Ectodermal cell (in vitro differentiated cells): ENCODE results near the gene GPT2.
"Not testable (repeated sequence)": the region's sequence is repeated elsewhere in the genome, so short reads cannot be mapped to it uniquely, and the experiment has no call there.

Experiments used
- H3K27ac ChIP-seq: 2 replicates; pipeline ENCODE4 v1.7.0; 2013; ENCODE audit warnings: mild to moderate bottlenecking, low read depth, low read length; ENCODE audit not compliant: insufficient read depth, poor library complexity, severe bottlenecking
- H3K27me3 ChIP-seq: 2 replicates; pipeline ENCODE4 v1.7.0; 2013; ENCODE audit warnings: mild to moderate bottlenecking, low read length; ENCODE audit not compliant: insufficient read depth, control insufficient read depth, poor library complexity, severe bottlenecking
- H3K36me3 ChIP-seq: one replicate; pipeline ENCODE4 v1.7.0; 2013; ENCODE audit warnings: low read length; ENCODE audit not compliant: control insufficient read depth, insufficient read depth
- H3K4me1 ChIP-seq: one replicate; pipeline ENCODE4 v1.7.0; 2013; ENCODE audit warnings: low read length; ENCODE audit not compliant: control insufficient read depth, insufficient read depth
- H3K4me3 ChIP-seq: 2 replicates; pipeline ENCODE4 v1.7.0; 2013; ENCODE audit warnings: low read depth, low read length, control low read depth; ENCODE audit not compliant: insufficient read depth
- H3K9me3 ChIP-seq: 2 replicates; pipeline ENCODE4 v1.7.0; 2013; ENCODE audit warnings: mild to moderate bottlenecking, low read length, moderate library complexity; ENCODE audit not compliant: control insufficient read depth
- WGBS, 2 experiments: methylation state at CpG; one replicate each; pipeline ENCODE4 v1.1.7; 2013; ENCODE audit warnings: missing lambda C conversion rate in 2 of 2; 5-methylcytosine and 5-hydroxymethylcytosine counted together

The GPT2 gene

GRCh38 chr16:46944713-46945112 lies 60.6 kb downstream of the GPT2 start:
- not testable (repeated sequence) for H3K36me3 ChIP-seq, H3K27ac ChIP-seq, H3K4me3 ChIP-seq, H3K9me3 ChIP-seq, H3K27me3 ChIP-seq, H3K4me1 ChIP-seq
- WGBS, 2 experiments, result 93 to 94% methylated on average over 8 of the region's 8 CpGs

GRCh38 chr16:46947900-46948547 lies 63.9 kb downstream of the GPT2 start:
- no peaks in the 10 kb centered on the region for H3K4me1 ChIP-seq
- WGBS, 2 experiments, result 90 to 91% methylated on average over 7 of the region's 7 CpGs

GRCh38 chr16:46948548-46949166 lies 64.5 kb downstream of the GPT2 start:
- Histone ChIP-seq H3K4me1 (no peaks in the 10 kb centered on the region), H3K27me3 (no peaks in the 10 kb centered on the region), H3K27ac (no peak overlapping the region), H3K36me3 (no peaks in the 10 kb centered on the region), H3K4me3 (no peak overlapping the region), H3K9me3 (no peaks in the 10 kb centered on the region)
- WGBS, 2 experiments, result 91% methylated on average over 4 of the region's 4 CpGs

More at GRCh38 chr16:46947900-46948547, 63.9 kb downstream of the GPT2 start:
- Histone ChIP-seq H3K4me3 (no peak overlapping the region), H3K36me3 (no peaks in the 10 kb centered on the region), H3K9me3 (no peaks in the 10 kb centered on the region), H3K27ac (no peak overlapping the region), H3K27me3 (no peaks in the 10 kb centered on the region)

DNA sequence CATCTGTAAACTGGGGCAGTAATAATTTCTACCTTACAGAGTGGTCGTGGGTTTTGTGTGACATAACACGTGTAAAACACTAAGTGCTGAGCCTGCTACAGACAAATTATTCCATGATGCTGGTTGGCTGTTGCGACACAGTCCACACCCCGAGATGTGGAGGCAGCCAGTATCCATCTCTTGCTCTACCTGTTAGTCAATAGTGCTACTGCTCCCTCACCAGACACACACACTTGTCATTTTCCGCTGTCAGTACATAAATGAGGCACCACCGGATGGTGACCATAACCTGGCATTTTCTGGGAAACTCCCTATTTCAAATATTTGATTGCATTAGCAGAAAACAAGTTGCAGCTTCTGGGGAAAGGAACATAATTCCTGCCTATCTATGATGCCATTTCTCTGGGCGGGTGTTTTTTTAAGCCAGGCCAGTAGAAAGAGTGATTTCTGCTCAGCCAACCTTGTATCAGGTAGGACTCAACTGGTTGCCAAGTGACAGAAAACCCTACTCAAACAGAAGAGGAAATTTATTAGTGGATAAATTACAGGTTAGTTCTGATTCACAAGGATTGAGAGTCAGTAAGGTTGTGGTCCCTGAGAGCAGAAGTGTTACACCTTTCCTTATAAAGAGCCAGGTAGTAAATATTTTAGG lies 65.2 kb downstream of the GPT2 start:
- Histone ChIP-seq H3K27me3 (no peaks in the 10 kb centered on the region), H3K4me1 (no peaks in the 10 kb centered on the region), H3K4me3 (no peak overlapping the region), H3K27ac (no peak overlapping the region), H3K36me3 (no peaks in the 10 kb centered on the region), H3K9me3 (no peaks in the 10 kb centered on the region)
- 93 to 94% methylated on average over 7 of the region's 7 CpGs for WGBS, 2 experiments

DNA sequence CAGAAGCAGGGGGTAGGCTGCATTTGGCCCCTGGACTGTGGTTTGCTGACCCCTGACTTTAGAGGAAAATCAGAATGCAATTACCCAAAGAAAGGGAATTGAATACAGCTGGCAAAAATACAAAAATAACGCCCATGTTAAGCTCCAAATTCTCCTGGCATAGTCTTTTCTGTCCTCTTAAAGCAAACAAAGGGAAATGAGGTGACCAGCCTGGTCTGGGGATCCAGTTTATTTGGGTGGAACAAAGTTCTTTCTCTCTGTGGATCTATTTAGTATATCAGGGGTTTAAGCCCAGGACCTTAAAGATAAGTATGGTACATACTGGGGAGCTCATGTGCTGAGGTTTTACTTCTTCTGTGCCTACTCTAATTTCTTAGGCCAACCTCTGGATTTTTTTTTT lies 65.8 kb downstream of the GPT2 start:
- Histone ChIP-seq H3K27me3 (no peaks in the 10 kb centered on the region), H3K4me1 (no peaks in the 10 kb centered on the region), H3K36me3 (no peaks in the 10 kb centered on the region), H3K4me3 (no peak overlapping the region), H3K9me3 (no peaks in the 10 kb centered on the region), H3K27ac (no peak overlapping the region)
- WGBS, 2 experiments, result 97 to 100% methylated on average over 1 of the region's 1 CpG

DNA sequence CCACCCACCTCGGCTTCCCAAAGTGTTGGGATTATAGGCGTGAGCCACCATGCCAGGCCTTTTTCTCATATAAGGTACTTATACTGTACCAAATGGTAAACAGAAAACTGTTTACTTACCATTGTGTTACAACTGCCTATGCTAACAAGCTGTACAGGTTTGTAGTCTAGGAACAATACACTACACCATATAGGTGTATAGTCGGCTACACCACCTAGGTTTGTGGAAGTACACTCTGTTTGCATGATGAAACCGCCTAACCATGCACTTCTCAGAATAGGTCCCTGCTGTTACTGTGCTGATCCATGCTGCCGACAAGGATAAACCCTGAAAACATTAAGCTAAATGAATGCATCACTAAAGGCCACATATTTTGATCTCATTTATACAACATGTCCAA lies 70.4 kb downstream of the GPT2 start:
- Histone ChIP-seq H3K9me3 (no peaks in the 10 kb centered on the region), H3K27me3 (no peaks in the 10 kb centered on the region), H3K27ac (no peak overlapping the region), H3K4me3 (no peak overlapping the region), H3K36me3 (peaks cover 22% of the 10 kb centered on the region), H3K4me1 (no peaks in the 10 kb centered on the region)
- 91 to 95% methylated on average over 5 of the region's 5 CpGs for WGBS, 2 experiments

DNA sequence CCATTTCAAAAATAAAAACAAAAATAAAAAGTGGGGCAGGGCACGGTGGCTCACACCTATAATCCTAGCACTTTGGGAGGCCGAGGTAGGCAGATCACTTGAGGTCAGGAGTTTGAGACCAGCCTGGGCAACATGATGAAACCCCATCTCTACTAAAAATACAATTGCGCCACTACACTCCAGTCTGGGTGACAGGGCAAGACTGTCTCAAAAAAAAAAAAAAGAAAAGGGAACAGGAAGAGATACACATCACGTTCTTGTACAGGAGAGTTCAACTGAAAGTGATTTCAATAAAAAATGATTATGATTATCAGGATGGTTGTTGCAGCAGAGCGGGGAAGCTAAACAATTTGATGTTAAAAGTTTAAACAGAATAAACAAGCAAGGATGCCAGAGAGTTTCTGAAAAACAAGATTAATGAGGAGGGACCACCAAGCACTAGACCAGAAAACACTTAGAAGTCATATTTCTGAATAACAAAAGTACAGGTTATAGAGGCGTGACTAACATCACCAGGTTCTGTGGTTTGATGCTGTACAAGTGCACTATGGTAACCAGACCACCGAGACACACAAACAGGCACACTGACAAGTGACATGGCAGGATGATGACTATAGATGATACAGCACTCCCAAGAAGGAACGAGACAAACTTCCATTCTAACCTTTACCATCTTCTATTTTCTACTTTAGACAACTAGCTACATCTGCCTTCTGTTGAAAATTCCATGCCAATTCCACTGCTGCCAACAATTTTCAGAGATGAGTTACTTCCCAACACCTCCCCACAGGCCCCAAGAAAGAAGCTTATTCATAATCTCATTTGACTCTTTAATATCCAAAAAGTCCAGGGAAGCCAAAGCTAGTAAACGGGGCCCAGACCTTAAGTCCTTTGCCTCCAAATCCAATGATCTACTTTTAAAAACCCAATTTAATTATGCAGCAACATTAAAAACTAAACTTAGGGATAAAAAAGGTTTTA lies 77.5 kb downstream of the GPT2 start:
- WGBS, 2 experiments, result 93 to 96% methylated on average over 9 of the region's 9 CpGs
- H3K4me3 ChIP-seq, result no peak overlapping the region
- no peaks in the 10 kb centered on the region for H3K27me3 ChIP-seq
- H3K4me1 ChIP-seq, result no peaks in the 10 kb centered on the region
- no peak overlapping the region for H3K27ac ChIP-seq
- H3K36me3 ChIP-seq, result peaks cover 58% of the 10 kb centered on the region
- H3K9me3 ChIP-seq, result no peaks in the 10 kb centered on the region

GRCh38 chr16:46962629-46963028 lies 78.5 kb downstream of the GPT2 start:
- Histone ChIP-seq H3K9me3 (no peaks in the 10 kb centered on the region), H3K36me3 (peaks cover 58% of the 10 kb centered on the region), H3K27ac (no peak overlapping the region), H3K27me3 (no peaks in the 10 kb centered on the region), H3K4me1 (no peaks in the 10 kb centered on the region), H3K4me3 (no peak overlapping the region)
- 83 to 96% methylated on average over 2 to 3 of the region's 3 CpGs for WGBS, 2 experiments

GRCh38 chr16:46968063-46968435 lies 83.9 kb downstream of the GPT2 start:
- no peaks in the 10 kb centered on the region for H3K4me1 ChIP-seq
- H3K4me3 ChIP-seq, result no peak overlapping the region
- no peaks in the 10 kb centered on the region for H3K27me3 ChIP-seq
- WGBS, 2 experiments, result 89 to 95% methylated on average over 2 of the region's 2 CpGs
- H3K9me3 ChIP-seq, result no peaks in the 10 kb centered on the region
- no peak overlapping the region for H3K27ac ChIP-seq
- H3K36me3 ChIP-seq, result peaks cover 56% of the 10 kb centered on the region

DNA sequence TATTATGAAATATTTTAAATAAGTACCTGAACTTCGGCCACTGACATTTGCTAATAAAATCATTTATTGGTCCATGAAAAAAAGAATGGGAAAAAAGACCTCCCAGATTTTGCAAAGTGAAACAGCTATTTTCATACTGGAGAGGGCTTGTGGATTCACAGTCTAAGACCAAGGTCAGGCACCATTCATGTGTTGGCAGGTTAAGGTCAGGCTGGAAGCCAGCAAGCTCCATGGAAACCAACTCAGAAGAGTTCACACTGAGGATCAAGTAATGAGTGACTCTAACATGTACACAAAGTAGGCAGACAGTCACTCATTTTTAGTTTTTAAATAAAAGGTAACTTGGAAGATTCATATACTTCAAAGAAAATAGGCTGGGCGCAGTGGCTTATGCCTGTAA lies 85.9 kb downstream of the GPT2 start:
- H3K4me3 ChIP-seq, result no peak overlapping the region
- H3K4me1 ChIP-seq, result no peaks in the 10 kb centered on the region
- peaks cover 43% of the 10 kb centered on the region for H3K36me3 ChIP-seq
- no peaks in the 10 kb centered on the region for H3K9me3 ChIP-seq
- 97 to 99% methylated on average over 2 of the region's 2 CpGs for WGBS, 2 experiments
- no peaks in the 10 kb centered on the region for H3K27me3 ChIP-seq
- no peak overlapping the region for H3K27ac ChIP-seq
